GM11168 (cell line): ENCODE results near the gene CYYR1.

ENCODE experiments used
- in situ Hi-C: fragments of 300-500 bp; cut with MboI; formaldehyde crosslinking; loops from one replicate; pipeline ENCODE4 v1.12.0; 2022; ENCODE audit warnings: low sequenced_read_pairs; ENCODE audit not compliant: unreplicated experiment

Gene CYYR1

GRCh38 chr21:26444646-26445045 is 128.4 kb downstream of the CYYR1 start:
- in situ Hi-C loops: no loop called here

GRCh38 chr21:26443867-26444266 is 129.2 kb downstream of the CYYR1 start:
- in situ Hi-C loops: no loop called here

- in situ Hi-C loops: no loop called here
Observed at GRCh38 chr21:26443291-26443690, 129.8 kb downstream of the CYYR1 start.

GRCh38 chr21:26441149-26441548 is 131.9 kb downstream of the CYYR1 start:
- in situ Hi-C loops: no loop called here

- in situ Hi-C loops: no loop called here
Observed at GRCh38 chr21:26438976-26439375, 134.1 kb downstream of the CYYR1 start.

GRCh38 chr21:26437326-26438009 is 135.6 kb downstream of the CYYR1 start:
- in situ Hi-C loops: no loop called here

- in situ Hi-C loops: no loop called here
Observed at GRCh38 chr21:26433386-26433785, 139.7 kb downstream of the CYYR1 start.

GRCh38 chr21:26432410-26432809 is 140.7 kb downstream of the CYYR1 start:
- in situ Hi-C loops: no loop called here

- in situ Hi-C loops: no loop called here
Observed at GRCh38 chr21:26425576-26425975, 147.5 kb downstream of the CYYR1 start.

- in situ Hi-C loops: no loop called here
Observed at GRCh38 chr21:26423511-26423910, 149.6 kb downstream of the CYYR1 start.

- in situ Hi-C loops: no loop called here
Observed at GRCh38 chr21:26422706-26423105, 150.4 kb downstream of the CYYR1 start.

GRCh38 chr21:26422138-26422537 is 150.9 kb downstream of the CYYR1 start:
- in situ Hi-C loops: no loop called here

GRCh38 chr21:26421724-26422123 is 151.4 kb downstream of the CYYR1 start:
- in situ Hi-C loops: no loop called here
